NB4 (cell line): ENCODE measurements around the gene IRF9.
A peak's percentile ranks its signal among the peaks of the same experiment; 100 is the strongest.

Source experiments
- DNase-seq: peaks from one replicate; pipeline ENCODE4 v3.0.0; 2010; ENCODE audit warnings: low read depth
- H3K4me3 ChIP-seq: one replicate; pipeline ENCODE4 v1.5.1; 2011; ENCODE audit warnings: mild to moderate bottlenecking, low read depth, low read length, moderate library complexity
- MAX ChIP-seq: IDR thresholded peaks from 2 replicates; pipeline ENCODE4 v1.6.1; 2011; ENCODE audit warnings: low read depth, low read length
- MYC ChIP-seq: IDR thresholded peaks from 2 replicates; pipeline ENCODE4 v1.6.1; 2011; ENCODE audit warnings: low read depth, low read length
- POLR2A ChIP-seq: IDR thresholded peaks from 2 replicates; pipeline ENCODE4 v1.6.1; 2011; ENCODE audit warnings: mild to moderate bottlenecking; ENCODE audit not compliant: insufficient read length; ENCODE audit errors: extremely low read depth
- TF ChIP-seq, protein P1 (sequence below): IDR thresholded peaks from one replicate; pipeline ENCODE4 v1.5.1; 2012; ENCODE audit warnings: low read depth, low read length

Gene IRF9

GRCh38 chr14:24144451-24144850 lies 16.6 kb upstream of the IRF9 start:
- no peak overlapping the region for H3K4me3 ChIP-seq
- no peak for TF ChIP-seq MAX
- TF ChIP-seq MYC: no peak
- TF ChIP-seq, protein P1, sequence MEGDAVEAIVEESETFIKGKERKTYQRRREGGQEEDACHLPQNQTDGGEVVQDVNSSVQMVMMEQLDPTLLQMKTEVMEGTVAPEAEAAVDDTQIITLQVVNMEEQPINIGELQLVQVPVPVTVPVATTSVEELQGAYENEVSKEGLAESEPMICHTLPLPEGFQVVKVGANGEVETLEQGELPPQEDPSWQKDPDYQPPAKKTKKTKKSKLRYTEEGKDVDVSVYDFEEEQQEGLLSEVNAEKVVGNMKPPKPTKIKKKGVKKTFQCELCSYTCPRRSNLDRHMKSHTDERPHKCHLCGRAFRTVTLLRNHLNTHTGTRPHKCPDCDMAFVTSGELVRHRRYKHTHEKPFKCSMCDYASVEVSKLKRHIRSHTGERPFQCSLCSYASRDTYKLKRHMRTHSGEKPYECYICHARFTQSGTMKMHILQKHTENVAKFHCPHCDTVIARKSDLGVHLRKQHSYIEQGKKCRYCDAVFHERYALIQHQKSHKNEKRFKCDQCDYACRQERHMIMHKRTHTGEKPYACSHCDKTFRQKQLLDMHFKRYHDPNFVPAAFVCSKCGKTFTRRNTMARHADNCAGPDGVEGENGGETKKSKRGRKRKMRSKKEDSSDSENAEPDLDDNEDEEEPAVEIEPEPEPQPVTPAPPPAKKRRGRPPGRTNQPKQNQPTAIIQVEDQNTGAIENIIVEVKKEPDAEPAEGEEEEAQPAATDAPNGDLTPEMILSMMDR: no peak
- TF ChIP-seq POLR2A: no peak
- no peak for DNase-seq

- TF ChIP-seq POLR2A: no peak
- TF ChIP-seq, protein P1: no peak
- DNase-seq: no peak
These were observed 15.8 kb upstream of the IRF9 start for GRCh38 chr14:24145219-24145618.

DNA sequence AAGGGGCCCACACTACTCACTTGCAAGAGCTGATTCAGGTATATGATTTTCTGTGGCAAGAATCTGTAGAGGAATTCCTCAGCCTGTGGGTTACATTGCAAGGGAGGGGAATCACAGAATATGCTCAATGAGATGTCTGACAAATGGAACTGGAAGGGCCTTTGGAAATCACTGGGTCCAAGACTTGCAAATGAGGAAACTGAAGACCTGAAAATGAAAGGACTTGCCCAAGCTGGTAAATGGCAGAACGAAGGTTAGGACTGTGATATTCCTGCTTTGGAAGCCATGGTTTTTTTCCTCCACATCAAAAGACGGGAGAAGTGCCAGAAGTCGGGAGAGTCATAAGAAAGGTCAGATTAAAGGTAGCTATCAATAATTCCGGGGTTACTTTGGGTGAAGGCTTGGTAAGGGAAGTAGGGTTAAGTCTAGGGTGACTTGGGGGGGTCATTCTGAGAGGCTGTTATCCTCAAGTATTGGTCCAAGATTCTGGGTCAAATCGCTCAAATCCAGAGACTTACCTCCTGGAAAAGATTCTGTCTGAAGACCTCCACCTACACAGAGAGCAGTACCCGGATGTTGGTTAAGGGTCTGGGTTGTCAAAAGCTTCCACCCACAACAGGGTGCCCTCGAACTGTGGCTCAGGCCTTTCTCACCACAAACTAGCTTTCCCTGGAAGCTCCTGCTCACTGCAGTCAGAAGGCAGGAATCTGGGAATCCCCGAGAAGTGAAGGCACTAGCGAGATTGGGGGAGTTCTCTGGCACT lies 15.2 kb upstream of the IRF9 start:
- TF ChIP-seq POLR2A: no peak
- no peak for TF ChIP-seq MYC
- no peak for TF ChIP-seq MAX
- TF ChIP-seq, protein P1: no peak
- H3K4me3 ChIP-seq: peak overlapping the region; percentile 99
- DNase-seq: peak; percentile 33

More at GRCh38 chr14:24145219-24145618, 15.8 kb upstream of the IRF9 start:
- H3K4me3 ChIP-seq: peak overlapping the region; percentile 99

DNA sequence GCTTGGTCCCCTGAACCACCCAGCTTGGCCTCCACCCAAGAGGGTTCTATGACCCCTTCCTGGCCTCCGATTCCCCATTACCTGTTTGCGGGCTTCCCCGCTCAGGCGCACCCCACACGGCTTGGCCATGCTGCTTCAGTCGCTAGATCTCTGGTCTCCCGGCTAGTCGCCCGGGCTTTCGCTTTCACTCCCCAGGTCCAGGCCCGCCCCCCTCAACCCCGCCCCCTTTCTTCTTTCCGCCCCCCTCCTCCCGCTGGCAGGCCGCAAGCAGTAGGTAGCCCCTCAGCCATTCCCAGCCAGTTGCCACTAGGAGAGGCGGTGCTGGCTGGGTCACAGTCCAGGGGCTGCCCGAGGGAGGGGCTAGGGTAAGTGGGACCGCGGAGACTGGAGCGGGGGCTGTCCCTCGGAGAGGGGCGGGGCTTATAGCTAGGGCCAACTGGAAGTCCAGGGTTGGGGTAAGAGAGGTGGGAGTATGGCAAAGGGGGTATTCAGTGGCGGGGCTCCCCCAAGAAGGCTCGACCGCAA lies 14.6 kb upstream of the IRF9 start, which contains the start of gene PSME2:
TSS of gene PSME2 (minus strand) at position 158 of the 525 bp plus-strand sequence. CDS start at position 129, 29 bp downstream.
- peak; percentile 99 for DNase-seq
- peak; percentile 64 for TF ChIP-seq MAX
- TF ChIP-seq, protein P1: no peak
- peak; percentile 54 for TF ChIP-seq POLR2A
- H3K4me3 ChIP-seq: peak within 1 kb of the TSS; percentile 99

GRCh38 chr14:24146978-24147760 lies 13.9 kb upstream of the IRF9 start, which contains the start of gene RNF31:
Gene RNF31 (plus strand): TSS chr14:24147498. CDS start chr14:24147699, 201 bp downstream.
- peak within 1 kb of the TSS; percentile 99 for H3K4me3 ChIP-seq
- peak; percentile 99 for DNase-seq
- TF ChIP-seq, protein P1: no peak
- TF ChIP-seq POLR2A: peak; percentile 34
